AG04450 (cell line): ENCODE data around the gene NT5E. TPM values are rescaled to one million over a fixed set of nuclear protein-coding genes. Genes with fewer than 3 reads are reported as not detected.

ENCODE experiments used
- CTCF ChIA-PET: fragments of 300-600, 350-600 bp; formaldehyde crosslinking; extraction: SDS; loops from one replicate; lab custom pipeline; 2022; ENCODE audit warnings: antibody characterized with exemption, inconsistent platforms; lab: Charles Lee
- POLR2A ChIA-PET: fragments of 350-600 bp; formaldehyde crosslinking; extraction: SDS; loops from one replicate; lab custom pipeline; 2021; ENCODE audit warnings: antibody characterized with exemption, inconsistent platforms; lab: Yijun Ruan, JAX
- DNase-seq: peaks from one replicate; pipeline ENCODE4 v3.0.0-alpha.2; 2011; ENCODE audit warnings: low read depth, low spot score
- H3K27ac ChIP-seq: one replicate; pipeline ENCODE4 v1.5.1; 2012; ENCODE audit warnings: low read depth, low read length, control low read depth
- H3K27me3 ChIP-seq: one replicate; pipeline ENCODE4 v1.6.0; 2012; ENCODE audit warnings: low read length; ENCODE audit not compliant: control insufficient read depth, insufficient read depth
- H3K4me3 ChIP-seq: 2 replicates; pipeline ENCODE4 v1.5.1; 2011; ENCODE audit warnings: mild to moderate bottlenecking, low read depth, low read length, control low read depth
- H3K9me3 ChIP-seq: 2 replicates; pipeline ENCODE4 v1.5.1; 2012; ENCODE audit warnings: low read length; ENCODE audit not compliant: control insufficient read depth, insufficient read depth
- polyA minus RNA-seq: library from RNA; depleted of rRNA, polyadenylated mRNA; stranded (reverse); fragments of >200 nt; gene quantifications from 2 replicates; pipeline ENCODE4 v1.2.3, GENCODE V29; 2011; rRNA and poly(A)+ RNA removed
- polyA plus RNA-seq: library from polyadenylated mRNA; depleted of rRNA; stranded (reverse); fragments of >200 nt; gene quantifications from 2 replicates; pipeline ENCODE4 v1.2.3, GENCODE V29; 2011; rRNA removed
- TF ChIP-seq, protein P1 (sequence below): IDR thresholded peaks from 2 replicates; pipeline ENCODE4 v1.5.1; 2011; ENCODE audit warnings: low read depth, low read length, control low read depth, inconsistent platforms

The NT5E gene
- 127 and 164 TPM in 2 replicates for polyA plus RNA-seq
- polyA minus RNA-seq: 95.4 and 148 TPM in 2 replicates

DNA sequence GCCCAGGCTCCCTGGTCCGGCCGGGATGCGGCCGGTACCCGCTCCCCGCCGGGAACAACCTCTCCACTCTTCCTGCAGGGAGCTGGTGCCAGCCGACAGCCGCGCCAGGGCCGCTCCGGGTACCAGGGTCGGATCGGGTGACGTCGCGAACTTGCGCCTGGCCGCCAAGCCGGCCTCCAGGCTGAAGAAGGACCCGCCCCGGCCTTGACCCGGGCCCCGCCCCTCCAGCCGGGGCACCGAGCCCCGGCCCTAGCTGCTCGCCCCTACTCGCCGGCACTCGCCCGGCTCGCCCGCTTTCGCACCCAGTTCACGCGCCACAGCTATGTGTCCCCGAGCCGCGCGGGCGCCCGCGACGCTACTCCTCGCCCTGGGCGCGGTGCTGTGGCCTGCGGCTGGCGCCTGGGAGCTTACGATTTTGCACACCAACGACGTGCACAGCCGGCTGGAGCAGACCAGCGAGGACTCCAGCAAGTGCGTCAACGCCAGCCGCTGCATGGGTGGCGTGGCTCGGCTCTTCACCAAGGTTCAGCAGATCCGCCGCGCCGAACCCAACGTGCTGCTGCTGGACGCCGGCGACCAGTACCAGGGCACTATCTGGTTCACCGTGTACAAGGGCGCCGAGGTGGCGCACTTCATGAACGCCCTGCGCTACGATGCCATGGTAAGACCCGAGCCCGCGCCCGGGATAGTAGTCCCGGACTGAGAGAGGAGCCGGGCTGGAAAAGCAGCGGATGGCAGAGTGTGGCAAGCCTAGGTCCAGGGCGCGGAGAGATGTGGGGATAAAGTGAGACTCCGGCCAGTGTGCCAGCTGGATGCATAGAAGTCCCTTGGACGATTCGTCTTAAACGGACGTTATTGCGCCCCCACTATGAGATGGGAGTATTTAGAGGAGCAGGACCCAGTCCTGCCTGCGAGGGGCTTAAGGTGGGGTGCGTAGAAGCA is at the start of gene NT5E:
Gene NT5E (plus strand): TSS at position 266 of the 942 bp plus-strand sequence. CDS start 57 bp downstream, at position 323.
- Histone ChIP-seq H3K4me3 (peak within 1 kb of the TSS; percentile 87), H3K27ac (peak within 1 kb of the TSS; percentile 76), H3K27me3 (no peaks in the 10 kb centered on the region), H3K9me3 (no peaks in the 10 kb centered on the region; the same call in 1 of the 2 replicates)
- POLR2A ChIA-PET: interaction anchor here (0.6 to 3.6 kb wide), 16 partner anchors 9 to 228 kb away, joined by 3 to 44 read pairs (median 8); partner anchors contain the start of gene SYNCRIP
- DNase-seq: no peak
- CTCF ChIA-PET: interaction anchor here (1.0 to 5.2 kb wide), 10 partner anchors 13 to 143 kb away, joined by 3 to 58 read pairs (median 5); no protein-coding TSS in a partner anchor
- TF ChIP-seq, protein P1, sequence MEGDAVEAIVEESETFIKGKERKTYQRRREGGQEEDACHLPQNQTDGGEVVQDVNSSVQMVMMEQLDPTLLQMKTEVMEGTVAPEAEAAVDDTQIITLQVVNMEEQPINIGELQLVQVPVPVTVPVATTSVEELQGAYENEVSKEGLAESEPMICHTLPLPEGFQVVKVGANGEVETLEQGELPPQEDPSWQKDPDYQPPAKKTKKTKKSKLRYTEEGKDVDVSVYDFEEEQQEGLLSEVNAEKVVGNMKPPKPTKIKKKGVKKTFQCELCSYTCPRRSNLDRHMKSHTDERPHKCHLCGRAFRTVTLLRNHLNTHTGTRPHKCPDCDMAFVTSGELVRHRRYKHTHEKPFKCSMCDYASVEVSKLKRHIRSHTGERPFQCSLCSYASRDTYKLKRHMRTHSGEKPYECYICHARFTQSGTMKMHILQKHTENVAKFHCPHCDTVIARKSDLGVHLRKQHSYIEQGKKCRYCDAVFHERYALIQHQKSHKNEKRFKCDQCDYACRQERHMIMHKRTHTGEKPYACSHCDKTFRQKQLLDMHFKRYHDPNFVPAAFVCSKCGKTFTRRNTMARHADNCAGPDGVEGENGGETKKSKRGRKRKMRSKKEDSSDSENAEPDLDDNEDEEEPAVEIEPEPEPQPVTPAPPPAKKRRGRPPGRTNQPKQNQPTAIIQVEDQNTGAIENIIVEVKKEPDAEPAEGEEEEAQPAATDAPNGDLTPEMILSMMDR: no peak

DNA sequence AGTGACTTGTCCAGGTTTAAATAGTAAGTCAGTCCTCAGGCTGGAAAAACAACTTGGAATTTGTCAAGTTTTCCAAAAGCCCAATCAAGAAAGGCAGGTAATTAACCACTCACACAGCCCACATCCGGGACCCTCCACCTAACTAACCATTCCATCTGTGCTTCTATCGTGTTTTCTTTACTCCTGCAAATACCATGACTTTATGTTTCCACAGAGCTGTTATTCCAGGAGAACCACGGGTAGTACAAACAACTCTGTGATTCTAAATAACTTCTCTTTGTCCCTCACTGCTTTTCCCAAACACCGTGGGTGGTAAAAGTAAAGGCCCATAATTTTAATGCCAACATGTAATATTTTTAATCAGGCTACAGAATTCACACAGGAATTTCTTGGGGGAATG is 49.6 kb upstream of the NT5E start:
- POLR2A ChIA-PET: interaction anchor here (1.1 kb wide), 1 partner anchor 15 kb away, joined by 8 read pairs; no protein-coding TSS in a partner anchor
- CTCF ChIA-PET: interaction anchor here (0.6 to 1.0 kb wide), 3 partner anchors 17 to 83 kb away, joined by 3 to 10 read pairs (median 4); no protein-coding TSS in a partner anchor
- Histone ChIP-seq H3K27ac (no peak overlapping the region), H3K4me3 (no peak overlapping the region), H3K9me3 (no peaks in the 10 kb centered on the region), H3K27me3 (no peaks in the 10 kb centered on the region)
- TF ChIP-seq, protein P1: no peak
- no peak for DNase-seq

DNA sequence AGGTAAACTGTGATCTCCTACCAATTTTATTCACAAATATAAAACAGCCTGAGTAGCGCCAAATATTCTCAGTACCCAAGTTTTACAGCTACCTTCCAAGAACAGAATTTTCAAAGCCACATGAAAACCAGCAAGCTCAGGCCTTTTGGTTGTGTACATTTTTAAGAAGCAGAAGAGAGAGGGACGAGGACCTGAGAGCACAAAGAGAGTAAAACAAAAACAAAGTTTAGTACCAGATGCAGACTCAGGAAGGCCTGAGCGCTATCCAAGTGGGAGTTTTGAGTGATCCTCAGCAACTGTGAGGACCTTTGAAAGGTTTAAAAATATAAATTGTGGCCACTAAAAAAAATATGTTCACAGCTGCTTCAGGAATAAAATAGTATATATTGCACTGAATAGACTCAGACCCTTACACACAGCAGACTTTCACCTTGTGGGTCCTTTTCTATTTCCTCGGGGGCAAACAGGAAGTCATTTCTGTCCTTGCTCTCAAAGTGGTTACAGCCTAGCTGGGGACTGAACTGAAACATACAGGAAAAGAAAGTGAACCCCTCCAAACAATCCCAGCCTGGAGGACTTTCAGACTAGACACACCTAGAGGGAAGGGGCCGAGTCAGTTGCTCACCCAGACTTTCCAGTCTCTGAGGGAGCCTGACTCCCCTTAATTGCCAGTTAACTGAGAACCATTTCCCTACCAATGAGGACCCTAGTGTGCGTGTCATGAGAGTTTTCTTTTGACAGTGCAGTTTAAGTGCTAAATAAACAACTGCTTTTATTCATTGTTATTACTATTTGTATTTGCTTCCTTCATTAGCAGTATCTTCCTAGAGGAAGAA is 48.5 kb upstream of the NT5E start:
- TF ChIP-seq, protein P1: no peak
- no peak overlapping the region for H3K4me3 ChIP-seq
- no peak for DNase-seq
- no peak overlapping the region for H3K27ac ChIP-seq
- no peaks in the 10 kb centered on the region for H3K9me3 ChIP-seq
- POLR2A ChIA-PET: no interaction called here
- CTCF ChIA-PET: interaction anchor here (0.8 to 1.0 kb wide), 2 partner anchors 16 to 46 kb away, joined by 3 to 10 read pairs; no protein-coding TSS in a partner anchor
- no peaks in the 10 kb centered on the region for H3K27me3 ChIP-seq

DNA sequence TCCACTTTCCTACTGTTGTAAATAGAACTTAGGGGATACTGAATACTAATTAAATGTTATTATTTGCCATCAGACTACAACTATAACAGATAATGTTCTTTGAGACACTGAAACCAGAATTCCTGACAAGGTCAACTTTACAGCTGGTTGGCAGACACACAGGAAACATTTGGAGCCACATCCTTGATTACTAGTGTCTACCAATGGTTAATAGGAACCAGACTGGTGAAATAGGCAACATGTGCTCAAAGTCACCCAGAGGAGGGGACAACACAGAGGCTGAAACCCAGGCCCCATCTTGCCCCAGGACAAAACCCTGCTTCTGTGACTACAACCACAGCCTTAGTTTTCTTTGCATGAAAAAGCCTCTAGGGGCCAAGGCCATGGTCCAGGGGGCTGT is 47.8 kb upstream of the NT5E start:
- Histone ChIP-seq H3K9me3 (no peaks in the 10 kb centered on the region), H3K4me3 (no peak overlapping the region), H3K27ac (peak overlapping the region; percentile 91), H3K27me3 (no peaks in the 10 kb centered on the region)
- ChIA-PET POLR2A (no interaction called here), CTCF (interaction anchor here (0.5 to 1.7 kb wide), 3 partner anchors 11 to 75 kb away, joined by 4 to 7 read pairs (median 5); no protein-coding TSS in a partner anchor)
- DNase-seq: no peak
- TF ChIP-seq, protein P1: no peak
